NCI-H2227 (cell line): ENCODE results near the gene SMG7.

Experiments
- DNase-seq: peaks from one replicate; lab custom pipeline; 2025; ENCODE audit not compliant: unreplicated experiment; lab: John Stamatoyannopoulos, UW

The SMG7 gene

GRCh38 chr1:183553764-183554163, 81.5 kb downstream of the SMG7 start:
- no peak for DNase-seq

- no peak for DNase-seq
These were observed 82.3 kb downstream of the SMG7 start for GRCh38 chr1:183554577-183554976.

GRCh38 chr1:183559061-183559460, 86.8 kb downstream of the SMG7 start:
- DNase-seq, result no peak

- DNase-seq, result no peak
These were observed 90.4 kb downstream of the SMG7 start for GRCh38 chr1:183562701-183563100.

GRCh38 chr1:183565261-183565660, 93.0 kb downstream of the SMG7 start:
- DNase-seq, result no peak

- no peak for DNase-seq
These were observed 93.7 kb downstream of the SMG7 start for GRCh38 chr1:183566026-183566425.

GRCh38 chr1:183567584-183567983, 95.3 kb downstream of the SMG7 start:
- DNase-seq, result no peak

GRCh38 chr1:183568176-183569021, 96.1 kb downstream of the SMG7 start:
- DNase-seq, result no peak

GRCh38 chr1:183569141-183569540, 96.8 kb downstream of the SMG7 start:
- DNase-seq, result no peak

- DNase-seq, result no peak
These were observed 97.5 kb downstream of the SMG7 start for GRCh38 chr1:183569801-183570200.

GRCh38 chr1:183570451-183570850, 98.2 kb downstream of the SMG7 start:
- no peak for DNase-seq

GRCh38 chr1:183571678-183572268, 99.5 kb downstream of the SMG7 start:
- no peak for DNase-seq

- no peak for DNase-seq
These were observed 100.4 kb downstream of the SMG7 start for GRCh38 chr1:183572721-183573120.

GRCh38 chr1:183575606-183576005, 103.3 kb downstream of the SMG7 start:
- DNase-seq, result no peak

- no peak for DNase-seq
These were observed 104.2 kb downstream of the SMG7 start for GRCh38 chr1:183576537-183576936.

- no peak for DNase-seq
These were observed 105.7 kb downstream of the SMG7 start for GRCh38 chr1:183577897-183578465.

GRCh38 chr1:183578856-183579255, 106.6 kb downstream of the SMG7 start:
- DNase-seq, result no peak

GRCh38 chr1:183580281-183580682, 108.0 kb downstream of the SMG7 start:
- DNase-seq, result peak; percentile 53

GRCh38 chr1:183582021-183582713, 109.9 kb downstream of the SMG7 start:
- no peak for DNase-seq

GRCh38 chr1:183583466-183583865, 111.2 kb downstream of the SMG7 start:
- DNase-seq, result no peak

- no peak for DNase-seq
These were observed 111.8 kb downstream of the SMG7 start for GRCh38 chr1:183584147-183584546.

- no peak for DNase-seq
These were observed 112.7 kb downstream of the SMG7 start for GRCh38 chr1:183585038-183585437.
